Gastrocnemius medialis (tissue), 4 donors: ENCODE measurements around the gene CBY1. TPM values are rescaled to one million over a fixed set of nuclear protein-coding genes. Genes with fewer than 3 reads are reported as not detected.
"Not testable (repeated sequence)": the region's sequence is repeated elsewhere in the genome, so short reads cannot be mapped to it uniquely, and the experiment has no call there.

ENCODE experiments used
- ATAC-seq, 2 donors: fragments of 150-250 bp; one replicate each; pipeline ENCODE4 v1.9.1; 2016
- DNase-seq, 2 donors: peaks; one replicate each; pipeline ENCODE4 v3.0.0-alpha.2; 2019
- H3K27ac ChIP-seq, 4 donors: fragments of 200-600 bp; sonication (generic); 1 replicate in 1 of 4; 2 replicates in 3 of 4; pipeline ENCODE4 v1.5.1; 2016 to 2018; ENCODE audit warnings: mild to moderate bottlenecking in 2 of 4, moderate library complexity in 1 of 4
- H3K27me3 ChIP-seq, 3 donors: fragments of 200-600 bp; sonication (generic) in 2 of 3; 1 replicate in 1 of 3; 2 replicates in 2 of 3; pipeline versions ENCODE4 v1.5.1 to v1.6.0; 2016 to 2019; ENCODE audit warnings: mild to moderate bottlenecking in 1 of 3, moderate library complexity in 1 of 3
- H3K36me3 ChIP-seq, 2 donors: fragments of 200-600 bp; sonication (generic) in 1 of 2; one replicate each; pipeline ENCODE4 v1.5.1; 2017 to 2018
- H3K4me1 ChIP-seq, 2 donors: fragments of 200-600 bp; sonication (generic) in 1 of 2; one replicate each; pipeline ENCODE4 v1.5.1; 2016 to 2017; ENCODE audit warnings: mild to moderate bottlenecking in 2 of 2
- H3K4me3 ChIP-seq, 4 donors: fragments of 200-600 bp; sonication (generic) in 3 of 4; 1 replicate in 1 of 4; 2 replicates in 3 of 4; pipeline ENCODE4 v1.5.1; 2016 to 2019; ENCODE audit warnings: mild to moderate bottlenecking in 2 of 4
- H3K9me3 ChIP-seq, 3 donors: fragments of 200-600 bp; sonication (generic) in 2 of 3; 1 replicate in 1 of 3; 2 replicates in 2 of 3; pipeline ENCODE4 v1.5.1; 2016 to 2019
- POLR2A ChIP-seq, 2 donors: fragments of 450-650 bp; IDR thresholded peaks; one replicate each; pipeline ENCODE4 v1.6.1; 2017; ENCODE audit warnings: antibody characterized with exemption in 2 of 2, mild to moderate bottlenecking in 2 of 2, moderate library complexity in 2 of 2
- in situ Hi-C, 4 donors: fragments of 200-750 bp; cut with MboI; loops; one replicate each; pipeline versions ENCODE4 v1.15.0 to v1.8.0; 2017; ENCODE audit warnings: low sequenced_read_pairs in 4 of 4
- intact Hi-C: fragments of 100-400 bp; cut with DNase I; formaldehyde crosslinking; loops from one replicate; pipeline ENCODE4 v1.15.1; 2023; ENCODE audit warnings: low total_unique reads
- total RNA-seq, 4 donors: library from RNA; depleted of rRNA; stranded (reverse); fragments of >200 nt; gene quantifications; one replicate each; pipeline versions ENCODE4 v1.1.0 to v1.2.3, GENCODE V29; 2016
- TF ChIP-seq, protein P1 (sequence below), 5 experiments: fragments of 450-650 bp in 3 of 5; fragments of 200-600 bp in 2 of 5; sonication (generic) in 2 of 5; IDR thresholded peaks in 4 of 5; conservative IDR thresholded peaks in 1 of 5; 1 replicate in 4 of 5; 2 replicates in 1 of 5; pipeline ENCODE4 v1.5.1; 2016 to 2019; ENCODE audit warnings: antibody characterized with exemption in 5 of 5, mild to moderate bottlenecking in 3 of 5, moderate library complexity in 3 of 5

CBY1 gene
- total RNA-seq, 4 donors from 2014 or later = 8.0 to 15.7 (median 12.6) TPM

DNA sequence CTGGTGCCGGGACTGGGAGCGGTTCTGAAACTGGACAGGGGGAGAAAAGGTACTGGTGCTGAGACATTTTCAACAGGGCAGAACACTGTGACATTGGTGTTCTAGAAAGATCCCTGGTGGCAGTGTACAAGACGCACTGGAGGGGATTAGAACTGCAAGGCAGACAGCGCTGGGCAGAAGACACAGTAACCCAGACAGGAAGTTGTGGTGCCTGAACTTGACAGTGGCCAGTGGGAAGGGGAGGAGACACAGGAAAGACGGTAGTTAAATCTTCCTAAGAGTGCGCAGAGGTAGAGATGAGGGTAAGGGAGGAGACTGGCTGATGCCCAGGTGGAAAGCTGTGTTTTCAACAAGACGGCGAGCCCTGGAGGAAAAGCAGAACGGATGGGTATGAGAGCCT is 24.7 kb upstream of the CBY1 start:
- H3K27me3 ChIP-seq = no peaks in the 10 kb centered on the region
- no peak overlapping the region for H3K27ac ChIP-seq
- intact Hi-C loops = no loop called here
- no peaks in the 10 kb centered on the region for H3K36me3 ChIP-seq
- no peak overlapping the region for H3K4me3 ChIP-seq
- DNase-seq (no peak), ATAC-seq (no peak)
- in situ Hi-C loops = no loop called here
- TF ChIP-seq, protein P1, sequence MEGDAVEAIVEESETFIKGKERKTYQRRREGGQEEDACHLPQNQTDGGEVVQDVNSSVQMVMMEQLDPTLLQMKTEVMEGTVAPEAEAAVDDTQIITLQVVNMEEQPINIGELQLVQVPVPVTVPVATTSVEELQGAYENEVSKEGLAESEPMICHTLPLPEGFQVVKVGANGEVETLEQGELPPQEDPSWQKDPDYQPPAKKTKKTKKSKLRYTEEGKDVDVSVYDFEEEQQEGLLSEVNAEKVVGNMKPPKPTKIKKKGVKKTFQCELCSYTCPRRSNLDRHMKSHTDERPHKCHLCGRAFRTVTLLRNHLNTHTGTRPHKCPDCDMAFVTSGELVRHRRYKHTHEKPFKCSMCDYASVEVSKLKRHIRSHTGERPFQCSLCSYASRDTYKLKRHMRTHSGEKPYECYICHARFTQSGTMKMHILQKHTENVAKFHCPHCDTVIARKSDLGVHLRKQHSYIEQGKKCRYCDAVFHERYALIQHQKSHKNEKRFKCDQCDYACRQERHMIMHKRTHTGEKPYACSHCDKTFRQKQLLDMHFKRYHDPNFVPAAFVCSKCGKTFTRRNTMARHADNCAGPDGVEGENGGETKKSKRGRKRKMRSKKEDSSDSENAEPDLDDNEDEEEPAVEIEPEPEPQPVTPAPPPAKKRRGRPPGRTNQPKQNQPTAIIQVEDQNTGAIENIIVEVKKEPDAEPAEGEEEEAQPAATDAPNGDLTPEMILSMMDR (IDR thresholded peaks at IDR 0.05 in 4 of 5, conservative IDR thresholded peaks at IDR 0.05 in 1 of 5) = no peak
- no peak for TF ChIP-seq POLR2A (IDR thresholded peaks at IDR 0.05)
- no peaks in the 10 kb centered on the region for H3K9me3 ChIP-seq
- H3K4me1 ChIP-seq = no peaks in the 10 kb centered on the region

DNA sequence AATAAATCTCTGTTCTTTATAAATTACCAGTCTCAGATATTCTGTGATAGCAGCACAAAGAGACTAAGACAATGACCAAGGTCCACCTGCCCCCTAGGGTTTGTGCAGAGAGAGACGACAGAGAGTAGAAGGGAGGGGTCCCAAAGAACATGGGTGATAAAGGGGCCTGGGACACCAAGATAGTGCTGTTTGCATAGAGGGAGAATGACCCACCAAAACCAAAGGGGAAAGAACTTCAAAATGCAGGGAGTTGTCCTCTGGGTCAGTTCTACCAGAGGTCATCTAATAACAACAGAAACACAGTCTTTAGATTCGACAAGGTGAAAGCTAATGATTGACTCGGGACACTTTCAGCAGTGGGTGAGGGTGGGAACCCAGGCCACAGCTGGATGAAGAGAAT is 23.9 kb upstream of the CBY1 start:
- ATAC-seq (no peak), DNase-seq (no peak)
- H3K27me3 ChIP-seq = no peaks in the 10 kb centered on the region
- no peak for TF ChIP-seq POLR2A (IDR thresholded peaks at IDR 0.05)
- TF ChIP-seq, protein P1 (IDR thresholded peaks at IDR 0.05 in 4 of 5, conservative IDR thresholded peaks at IDR 0.05 in 1 of 5) = no peak
- in situ Hi-C loops (no loop called here), intact Hi-C loops (no loop called here)
- no peak overlapping the region for H3K4me3 ChIP-seq
- H3K27ac ChIP-seq = no peak overlapping the region
- H3K9me3 ChIP-seq = no peaks in the 10 kb centered on the region
- no peaks in the 10 kb centered on the region for H3K4me1 ChIP-seq
- H3K36me3 ChIP-seq = no peaks in the 10 kb centered on the region

DNA sequence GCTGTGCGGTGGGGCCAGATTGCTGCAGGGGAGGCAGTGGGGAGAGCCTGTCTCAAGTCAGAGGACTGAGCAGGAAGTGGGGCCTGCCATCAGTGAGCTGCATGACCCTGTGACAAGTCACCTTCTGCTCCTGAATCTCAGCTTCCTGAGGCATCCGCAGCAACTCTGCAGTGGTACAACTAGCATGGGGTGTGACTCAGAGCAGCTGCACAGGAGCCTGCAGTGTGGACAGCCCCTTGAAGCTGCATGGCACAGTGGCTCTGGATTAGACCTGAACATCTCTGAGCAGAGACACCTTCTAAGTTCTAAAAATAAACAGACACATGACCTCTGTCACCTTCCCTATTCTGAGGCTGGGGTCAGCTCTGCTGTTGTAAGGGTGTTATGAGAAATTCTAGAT is 18.2 kb upstream of the CBY1 start:
- Histone ChIP-seq H3K27me3 (no peaks in the 10 kb centered on the region), H3K36me3 (no peaks in the 10 kb centered on the region), H3K9me3 (no peaks in the 10 kb centered on the region), H3K4me3 (no peak overlapping the region), H3K4me1 (no peaks in the 10 kb centered on the region), H3K27ac (no peak overlapping the region)
- intact Hi-C loops = no loop called here
- ATAC-seq = no peak
- no peak for TF ChIP-seq POLR2A (IDR thresholded peaks at IDR 0.05)
- in situ Hi-C loops = no loop called here
- no peak for DNase-seq

DNA sequence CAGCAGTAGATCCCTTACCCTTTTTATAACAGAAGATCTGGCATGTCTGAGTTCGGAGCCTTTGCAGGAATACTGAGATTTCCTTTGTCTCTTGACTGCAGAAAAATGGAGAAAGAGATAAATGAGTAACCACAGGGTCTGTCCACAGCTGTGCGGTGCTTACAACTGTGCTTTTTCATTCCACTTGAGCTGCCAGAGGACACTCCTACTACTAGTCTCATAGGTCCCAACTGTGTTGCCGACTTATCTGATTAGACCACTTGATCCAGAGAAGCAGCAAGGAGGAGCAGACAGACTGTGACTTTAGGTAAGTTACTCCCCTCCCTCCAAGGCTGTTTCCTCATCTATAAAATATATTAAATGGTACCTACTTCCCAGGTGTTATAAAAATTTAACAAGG is 17.7 kb upstream of the CBY1 start:
- ATAC-seq = no peak
- H3K36me3 ChIP-seq = no peaks in the 10 kb centered on the region
- intact Hi-C loops (no loop called here), in situ Hi-C loops (no loop called here)
- no peaks in the 10 kb centered on the region for H3K27me3 ChIP-seq
- DNase-seq = no peak
- no peaks in the 10 kb centered on the region for H3K4me1 ChIP-seq
- H3K4me3 ChIP-seq = no peak overlapping the region
- no peak overlapping the region for H3K27ac ChIP-seq
- no peak for TF ChIP-seq POLR2A (IDR thresholded peaks at IDR 0.05)
- no peaks in the 10 kb centered on the region for H3K9me3 ChIP-seq

DNA sequence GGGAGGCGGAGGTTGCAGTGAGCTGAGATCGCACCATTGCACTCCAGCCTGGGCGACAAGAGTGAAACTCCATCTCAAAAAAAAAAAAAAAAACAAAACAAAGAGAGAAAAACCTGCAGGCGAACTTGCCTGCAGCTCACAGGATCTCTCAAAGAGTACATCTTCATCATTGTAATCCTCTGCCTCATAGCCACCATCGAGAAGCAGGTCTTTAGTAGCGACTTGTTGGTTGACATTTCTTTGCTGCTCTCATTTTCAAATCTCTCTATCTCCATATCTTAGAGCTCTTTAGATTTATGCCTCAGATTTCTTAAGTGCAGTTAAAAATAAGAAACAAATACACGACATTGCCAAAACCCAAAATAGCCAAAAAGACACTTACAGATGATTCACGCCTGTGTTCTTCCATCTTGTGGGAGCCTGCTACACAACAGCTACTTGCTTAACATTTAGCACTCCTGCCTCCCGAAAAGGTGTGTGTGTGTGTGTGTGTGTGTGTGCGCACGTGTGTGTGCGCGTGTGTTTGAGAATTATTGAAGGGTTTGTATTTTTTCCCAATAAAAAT is 14.9 kb upstream of the CBY1 start:
- intact Hi-C loops = no loop called here
- Histone ChIP-seq H3K27ac (no peak overlapping the region), H3K27me3 (no peaks in the 10 kb centered on the region), H3K4me1 (no peaks in the 10 kb centered on the region), H3K9me3 (no peaks in the 10 kb centered on the region), H3K36me3 (no peaks in the 10 kb centered on the region), H3K4me3 (no peak overlapping the region)
- DNase-seq (no peak), ATAC-seq (no peak)
- TF ChIP-seq, protein P1 (IDR thresholded peaks at IDR 0.05 in 4 of 5, conservative IDR thresholded peaks at IDR 0.05 in 1 of 5) = no peak
- TF ChIP-seq POLR2A (IDR thresholded peaks at IDR 0.05) = no peak
- in situ Hi-C loops = no loop called here

DNA sequence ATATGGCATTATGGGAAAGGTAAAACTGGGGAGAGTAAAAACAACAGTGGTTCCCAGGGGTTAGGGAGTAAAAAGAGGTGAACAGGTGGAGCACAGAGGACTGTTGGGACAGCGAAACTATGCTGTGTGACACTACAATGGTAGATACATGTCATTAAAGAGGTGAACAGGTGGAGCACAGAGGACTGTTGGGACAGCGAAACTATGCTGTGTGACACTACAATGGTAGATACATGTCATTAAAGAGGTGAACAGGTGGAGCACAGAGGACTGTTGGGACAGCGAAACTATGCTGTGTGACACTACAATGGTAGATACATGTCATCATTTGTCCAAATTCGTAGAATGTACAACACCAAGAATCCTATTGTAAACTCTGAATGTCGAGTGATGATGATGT is 12.2 kb upstream of the CBY1 start:
- H3K4me3 ChIP-seq, in situ Hi-C loops, H3K27me3 ChIP-seq, H3K36me3 ChIP-seq, H3K4me1 ChIP-seq, intact Hi-C loops, H3K27ac ChIP-seq, DNase-seq, H3K9me3 ChIP-seq: not testable (repeated sequence)
- ATAC-seq = peak in 1 of 2 donors; percentile 60
